SK-N-SH (cell line): Measurements from ENCODE around the gene OR4K17.

Experiments
- CTCF ChIP-seq: fragments of 200-600 bp; sonication (generic); IDR thresholded peaks from 2 replicates; pipeline ENCODE4 v1.6.1; 2017; ENCODE audit warnings: antibody characterized with exemption, mild to moderate bottlenecking, moderate library complexity
- EP300 ChIP-seq, 2 experiments: IDR thresholded peaks; 2 replicates each; pipeline versions ENCODE4 v1.4.0 to v1.6.1; 2012; ENCODE audit warnings: borderline replicate concordance in 1 of 2, low read depth in 1 of 2, low read length in 1 of 2
- MAX ChIP-seq: IDR thresholded peaks from 2 replicates; pipeline ENCODE4 v1.4.0; 2012; ENCODE audit warnings: low read depth
- POLR2AphosphoS5 ChIP-seq: IDR thresholded peaks from 2 replicates; pipeline ENCODE4 v1.6.1; 2012; ENCODE audit warnings: low read depth, low read length
- RAD21 ChIP-seq: IDR thresholded peaks from 2 replicates; pipeline ENCODE4 v1.6.1; 2012; ENCODE audit warnings: mild to moderate bottlenecking, low read length
- SIN3A ChIP-seq: IDR thresholded peaks from 2 replicates; pipeline ENCODE4 v1.6.1; 2012; ENCODE audit warnings: low read depth, mild to moderate bottlenecking, low read length, moderate library complexity, borderline replicate concordance
- TEAD4 ChIP-seq: IDR thresholded peaks from 2 replicates; pipeline ENCODE4 v1.4.0; 2012; ENCODE audit warnings: mild to moderate bottlenecking, borderline replicate concordance; ENCODE audit not compliant: insufficient read depth

- TF ChIP-seq CTCF, result no peak
- no peak for TF ChIP-seq SIN3A
- no peak for TF ChIP-seq MAX
- no peak for TF ChIP-seq EP300 (IDR thresholded peaks at IDR 0.05; ENCODE audit: borderline replicate concordance in 1 of 2, low read depth in 1 of 2, low read length in 1 of 2)
- TF ChIP-seq POLR2AphosphoS5, result no peak
- TF ChIP-seq TEAD4, result no peak
- TF ChIP-seq RAD21, result no peak
Measured at GRCh38 chr14:20092050-20092449, 18.5 kb upstream of the OR4K17 start.
